ENCODE data around the gene IL36RN.

Gene IL36RN
- long read RNA-seq: 0 reads

DNA sequence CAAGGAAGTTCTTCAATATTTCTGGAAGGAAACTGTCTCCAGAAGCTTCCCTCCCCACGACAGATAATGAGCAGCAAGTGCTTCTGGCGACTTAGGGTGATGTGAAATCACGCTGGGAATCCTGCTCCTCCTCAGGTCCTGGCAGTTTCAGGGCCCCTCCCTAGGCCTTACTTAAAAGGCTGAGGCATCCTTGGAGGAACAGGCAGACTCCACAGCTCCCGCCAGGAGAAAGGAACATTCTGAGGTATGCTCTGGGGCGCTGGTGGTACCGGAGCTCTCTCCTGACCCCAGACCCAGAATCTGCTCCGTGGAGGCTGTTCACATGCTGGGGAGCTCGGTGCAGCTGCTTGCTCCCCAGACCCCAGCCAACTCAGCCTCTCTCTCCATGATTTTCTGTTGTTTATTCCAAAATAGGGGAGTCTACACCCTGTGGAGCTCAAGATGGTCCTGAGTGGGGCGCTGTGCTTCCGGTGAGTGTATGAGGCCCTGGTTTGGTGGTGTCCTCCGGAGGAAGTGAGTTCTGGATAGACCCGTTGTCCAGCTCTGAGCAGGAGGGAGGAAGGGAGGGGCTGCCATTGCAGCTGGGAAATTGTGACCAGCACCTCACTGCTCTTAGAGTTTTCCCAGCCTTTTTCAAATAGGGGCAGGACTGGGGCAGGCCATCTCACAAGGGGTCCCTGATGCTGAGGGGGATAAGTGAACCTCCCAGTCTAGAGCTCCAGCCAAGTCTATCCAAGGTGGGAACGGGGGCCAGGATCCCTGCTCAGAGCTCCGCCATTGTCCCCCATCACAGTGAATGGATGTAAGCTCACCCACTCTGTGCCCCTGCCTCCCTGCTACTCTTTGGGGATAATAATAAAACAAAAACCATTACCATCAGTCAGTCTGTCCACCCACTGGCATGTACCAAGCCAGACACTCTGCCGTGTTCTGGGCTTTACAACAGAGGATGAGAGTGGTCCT lies at the start of gene IL36RN:
TSS of gene IL36RN (plus strand) at position 201 of the 963 bp plus-strand sequence. CDS start at position 442, 241 bp downstream.
- Histone ChIP-seq H3K27ac (replicated peaks) (no peak within 1 kb of the TSS), H3K4me3 (replicated peaks; ENCODE audit: insufficient read depth, low read length) (no peak within 1 kb of the TSS), H3K27me3 (ENCODE audit: insufficient read depth, poor library complexity, severe bottlenecking) (no peaks in the 10 kb centered on the region)
- no peak for DNase-seq (ENCODE audit: low read depth in 1 of 2, low spot score in 1 of 2)
- no peak for TF ChIP-seq SPI1 (IDR thresholded peaks at IDR 0.05; ENCODE audit: borderline replicate concordance, low read depth)
- TF ChIP-seq, protein P1, sequence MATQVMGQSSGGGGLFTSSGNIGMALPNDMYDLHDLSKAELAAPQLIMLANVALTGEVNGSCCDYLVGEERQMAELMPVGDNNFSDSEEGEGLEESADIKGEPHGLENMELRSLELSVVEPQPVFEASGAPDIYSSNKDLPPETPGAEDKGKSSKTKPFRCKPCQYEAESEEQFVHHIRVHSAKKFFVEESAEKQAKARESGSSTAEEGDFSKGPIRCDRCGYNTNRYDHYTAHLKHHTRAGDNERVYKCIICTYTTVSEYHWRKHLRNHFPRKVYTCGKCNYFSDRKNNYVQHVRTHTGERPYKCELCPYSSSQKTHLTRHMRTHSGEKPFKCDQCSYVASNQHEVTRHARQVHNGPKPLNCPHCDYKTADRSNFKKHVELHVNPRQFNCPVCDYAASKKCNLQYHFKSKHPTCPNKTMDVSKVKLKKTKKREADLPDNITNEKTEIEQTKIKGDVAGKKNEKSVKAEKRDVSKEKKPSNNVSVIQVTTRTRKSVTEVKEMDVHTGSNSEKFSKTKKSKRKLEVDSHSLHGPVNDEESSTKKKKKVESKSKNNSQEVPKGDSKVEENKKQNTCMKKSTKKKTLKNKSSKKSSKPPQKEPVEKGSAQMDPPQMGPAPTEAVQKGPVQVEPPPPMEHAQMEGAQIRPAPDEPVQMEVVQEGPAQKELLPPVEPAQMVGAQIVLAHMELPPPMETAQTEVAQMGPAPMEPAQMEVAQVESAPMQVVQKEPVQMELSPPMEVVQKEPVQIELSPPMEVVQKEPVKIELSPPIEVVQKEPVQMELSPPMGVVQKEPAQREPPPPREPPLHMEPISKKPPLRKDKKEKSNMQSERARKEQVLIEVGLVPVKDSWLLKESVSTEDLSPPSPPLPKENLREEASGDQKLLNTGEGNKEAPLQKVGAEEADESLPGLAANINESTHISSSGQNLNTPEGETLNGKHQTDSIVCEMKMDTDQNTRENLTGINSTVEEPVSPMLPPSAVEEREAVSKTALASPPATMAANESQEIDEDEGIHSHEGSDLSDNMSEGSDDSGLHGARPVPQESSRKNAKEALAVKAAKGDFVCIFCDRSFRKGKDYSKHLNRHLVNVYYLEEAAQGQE (IDR thresholded peaks at IDR 0.05; ENCODE audit: insufficient replicate concordance, low read depth): no peak
- TF ChIP-seq CTCF (IDR thresholded peaks at IDR 0.05; ENCODE audit: insufficient read depth, low read length): no peak
- TF ChIP-seq POLR2AphosphoS5 (IDR thresholded peaks at IDR 0.05; ENCODE audit: low read depth): no peak
- no peak for TF ChIP-seq GABPA (IDR thresholded peaks at IDR 0.05; ENCODE audit: low read depth)

DNA sequence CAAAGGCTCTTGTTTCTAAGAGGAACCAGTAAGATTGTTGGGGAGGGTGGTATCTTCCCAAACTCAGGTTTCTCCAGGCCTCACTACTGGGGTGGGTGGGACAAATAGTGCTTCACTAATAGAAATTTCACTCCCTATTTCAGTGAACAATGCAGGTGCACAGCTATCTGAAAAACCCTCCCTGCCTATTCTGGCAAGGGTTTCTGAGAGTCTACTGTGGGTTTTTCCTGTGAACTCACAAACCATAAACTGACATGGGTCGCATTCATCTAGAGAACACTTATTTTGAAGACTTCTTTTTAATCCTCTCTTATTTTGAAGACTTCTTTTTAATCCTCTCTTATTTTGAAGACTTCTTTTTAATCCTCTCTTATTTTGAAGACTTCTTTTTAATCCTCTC lies 49.4 kb upstream of the IL36RN start:
- Histone ChIP-seq H3K4me3 (replicated peaks; ENCODE audit: insufficient read depth, low read length) (no peak overlapping the region), H3K27ac (replicated peaks) (no peak overlapping the region), H3K27me3 (ENCODE audit: insufficient read depth, poor library complexity, severe bottlenecking) (peaks cover 9% of the 10 kb centered on the region)
- DNase-seq (ENCODE audit: low read depth in 1 of 2, low spot score in 1 of 2): no peak
- no peak for TF ChIP-seq POLR2AphosphoS5 (IDR thresholded peaks at IDR 0.05; ENCODE audit: low read depth)
- TF ChIP-seq, protein P1 (IDR thresholded peaks at IDR 0.05; ENCODE audit: insufficient replicate concordance, low read depth): no peak
- TF ChIP-seq CTCF (IDR thresholded peaks at IDR 0.05; ENCODE audit: insufficient read depth, low read length): no peak
- TF ChIP-seq SPI1 (IDR thresholded peaks at IDR 0.05; ENCODE audit: borderline replicate concordance, low read depth): no peak
- TF ChIP-seq GABPA (IDR thresholded peaks at IDR 0.05; ENCODE audit: low read depth): no peak

GRCh38 chr2:113010088-113010487 lies 48.9 kb upstream of the IL36RN start:
- TF ChIP-seq POLR2AphosphoS5 (IDR thresholded peaks at IDR 0.05; ENCODE audit: low read depth) (no peak), CTCF (IDR thresholded peaks at IDR 0.05; ENCODE audit: insufficient read depth, low read length) (no peak), GABPA (IDR thresholded peaks at IDR 0.05; ENCODE audit: low read depth) (no peak), SPI1 (IDR thresholded peaks at IDR 0.05; ENCODE audit: borderline replicate concordance, low read depth) (no peak)
- TF ChIP-seq, protein P1 (IDR thresholded peaks at IDR 0.05; ENCODE audit: insufficient replicate concordance, low read depth): no peak
- Histone ChIP-seq H3K4me3 (replicated peaks; ENCODE audit: insufficient read depth, low read length) (no peak overlapping the region), H3K27ac (replicated peaks) (no peak overlapping the region), H3K27me3 (ENCODE audit: insufficient read depth, poor library complexity, severe bottlenecking) (peaks cover 10% of the 10 kb centered on the region)
- DNase-seq (ENCODE audit: low read depth in 1 of 2, low spot score in 1 of 2): no peak

Data from HL-60 (cell line).